HG03354 (cell line): ENCODE data around the gene ARHGAP23.
"Not testable (repeated sequence)": the region's sequence is repeated elsewhere in the genome, so short reads cannot be mapped to it uniquely, and the experiment has no call there.

Source experiments
- ATAC-seq: cut with Tn5 transposase; IDR thresholded peaks from one replicate; pipeline ENCODE4 v1.9.1; 2021; ENCODE audit warnings: mild to moderate bottlenecking; ENCODE audit not compliant: unreplicated experiment, poor library complexity, severe bottlenecking

ARHGAP23 gene

GRCh38 chr17:38421171-38421841 lies 7.0 kb upstream of the ARHGAP23 start:
- no peak for ATAC-seq

GRCh38 chr17:38421871-38422827 lies 6.1 kb upstream of the ARHGAP23 start:
- ATAC-seq: no peak

GRCh38 chr17:38424297-38424972 lies 3.8 kb upstream of the ARHGAP23 start:
- no peak for ATAC-seq

- ATAC-seq: no peak
Measured at GRCh38 chr17:38425031-38425430, 3.2 kb upstream of the ARHGAP23 start.

- ATAC-seq: no peak
Measured at GRCh38 chr17:38425744-38426143, 2.5 kb upstream of the ARHGAP23 start.

- no peak for ATAC-seq
Measured at GRCh38 chr17:38426441-38426840, 1.8 kb upstream of the ARHGAP23 start.

- ATAC-seq: no peak
Measured at GRCh38 chr17:38427160-38427949, 909 bp upstream of the ARHGAP23 start.

GRCh38 chr17:38428643-38429371 lies 543 bp downstream of the ARHGAP23 start:
- ATAC-seq: no peak

GRCh38 chr17:38429476-38430100 lies 1.3 kb downstream of the ARHGAP23 start:
- no peak for ATAC-seq

GRCh38 chr17:38430316-38430715 lies 2.1 kb downstream of the ARHGAP23 start:
- ATAC-seq: no peak

- no peak for ATAC-seq
Measured at GRCh38 chr17:38430822-38431221, 2.6 kb downstream of the ARHGAP23 start.

- ATAC-seq: no peak
Measured at GRCh38 chr17:38431346-38432145, 3.3 kb downstream of the ARHGAP23 start.

GRCh38 chr17:38434178-38434665 lies 6.0 kb downstream of the ARHGAP23 start:
- ATAC-seq: no peak

GRCh38 chr17:38435795-38436194 lies 7.5 kb downstream of the ARHGAP23 start:
- ATAC-seq: no peak

GRCh38 chr17:38436386-38436785 lies 8.1 kb downstream of the ARHGAP23 start:
- ATAC-seq: no peak

- ATAC-seq: not testable (repeated sequence)
Measured at GRCh38 chr17:38437313-38437712, 9.0 kb downstream of the ARHGAP23 start.

- ATAC-seq: no peak
Measured at GRCh38 chr17:38439436-38439835, 11.2 kb downstream of the ARHGAP23 start.
